ENCODE results near the gene VPS26C. TPM values are rescaled to one million over a fixed set of nuclear protein-coding genes. Genes with fewer than 3 reads are reported as not detected.
A peak's percentile ranks its signal among the peaks of the same experiment; 100 is the strongest.

VPS26C gene
- total RNA-seq, 1 experiment from 2014 or later: 47.4 TPM

DNA sequence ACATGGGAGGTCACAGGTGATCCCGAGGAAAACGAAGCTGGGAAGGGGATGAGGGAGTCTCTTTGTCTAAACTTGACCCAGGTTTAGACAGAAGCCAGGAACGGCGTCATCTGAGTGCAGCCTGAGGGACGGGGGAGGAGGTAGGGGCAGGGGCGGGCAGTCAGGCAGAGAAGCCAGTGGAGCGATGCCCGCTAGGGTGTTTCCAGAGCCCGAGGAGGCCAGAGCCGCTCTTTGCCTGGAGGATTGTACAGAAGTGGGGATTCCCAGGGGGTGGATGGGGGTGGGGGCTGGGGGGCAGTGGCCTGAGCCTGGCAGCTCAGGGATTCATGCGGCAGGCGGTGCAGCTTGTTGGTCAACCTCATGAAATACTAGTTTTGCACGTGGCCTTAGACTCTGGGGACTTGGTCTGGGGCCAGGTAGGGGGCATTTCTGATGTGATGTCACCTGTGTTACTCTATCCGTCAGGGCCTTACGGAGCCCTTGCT, 58.4 kb downstream of the VPS26C start:
- intact Hi-C loops (cut with micrococcal nuclease; ENCODE audit: unreplicated experiment) (no loop called here), in situ Hi-C loops (cut with HindIII; ENCODE audit: low pct_unique_long_range_greater_than_20kb, low sequenced_read_pairs) (no loop called here)
- Histone ChIP-seq H3K36me3 (ENCODE audit: control insufficient read depth, insufficient read depth, low read length) (no peaks in the 10 kb centered on the region), H3K4me3 (ENCODE audit: low read depth in 2 of 2, low read length in 2 of 2) (no peak overlapping the region), H3K9me3 (ENCODE audit: control insufficient read depth, insufficient read depth, low read depth, low read length) (no peaks in the 10 kb centered on the region), H3K27ac (ENCODE audit: low read length) (no peak overlapping the region), H3K4me1 (ENCODE audit: control insufficient read depth, insufficient read depth, low read length) (no peaks in the 10 kb centered on the region), H3K27me3 (ENCODE audit: control insufficient read depth, insufficient read depth, low read length) (no peaks in the 10 kb centered on the region)
- ChIA-PET CTCF (no interaction called here), POLR2A (no interaction called here)
- TF ChIP-seq, protein P1, sequence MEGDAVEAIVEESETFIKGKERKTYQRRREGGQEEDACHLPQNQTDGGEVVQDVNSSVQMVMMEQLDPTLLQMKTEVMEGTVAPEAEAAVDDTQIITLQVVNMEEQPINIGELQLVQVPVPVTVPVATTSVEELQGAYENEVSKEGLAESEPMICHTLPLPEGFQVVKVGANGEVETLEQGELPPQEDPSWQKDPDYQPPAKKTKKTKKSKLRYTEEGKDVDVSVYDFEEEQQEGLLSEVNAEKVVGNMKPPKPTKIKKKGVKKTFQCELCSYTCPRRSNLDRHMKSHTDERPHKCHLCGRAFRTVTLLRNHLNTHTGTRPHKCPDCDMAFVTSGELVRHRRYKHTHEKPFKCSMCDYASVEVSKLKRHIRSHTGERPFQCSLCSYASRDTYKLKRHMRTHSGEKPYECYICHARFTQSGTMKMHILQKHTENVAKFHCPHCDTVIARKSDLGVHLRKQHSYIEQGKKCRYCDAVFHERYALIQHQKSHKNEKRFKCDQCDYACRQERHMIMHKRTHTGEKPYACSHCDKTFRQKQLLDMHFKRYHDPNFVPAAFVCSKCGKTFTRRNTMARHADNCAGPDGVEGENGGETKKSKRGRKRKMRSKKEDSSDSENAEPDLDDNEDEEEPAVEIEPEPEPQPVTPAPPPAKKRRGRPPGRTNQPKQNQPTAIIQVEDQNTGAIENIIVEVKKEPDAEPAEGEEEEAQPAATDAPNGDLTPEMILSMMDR (IDR thresholded peaks at IDR 0.05): no peak
- TF ChIP-seq POLR2AphosphoS5 (IDR thresholded peaks at IDR 0.05; ENCODE audit: low read depth, low read length): no peak
- no peak for ATAC-seq
- DNase-seq (ENCODE audit: low read depth, low spot score): no peak
- no TSS peak for BruUV-seq (replicated peaks)

DNA sequence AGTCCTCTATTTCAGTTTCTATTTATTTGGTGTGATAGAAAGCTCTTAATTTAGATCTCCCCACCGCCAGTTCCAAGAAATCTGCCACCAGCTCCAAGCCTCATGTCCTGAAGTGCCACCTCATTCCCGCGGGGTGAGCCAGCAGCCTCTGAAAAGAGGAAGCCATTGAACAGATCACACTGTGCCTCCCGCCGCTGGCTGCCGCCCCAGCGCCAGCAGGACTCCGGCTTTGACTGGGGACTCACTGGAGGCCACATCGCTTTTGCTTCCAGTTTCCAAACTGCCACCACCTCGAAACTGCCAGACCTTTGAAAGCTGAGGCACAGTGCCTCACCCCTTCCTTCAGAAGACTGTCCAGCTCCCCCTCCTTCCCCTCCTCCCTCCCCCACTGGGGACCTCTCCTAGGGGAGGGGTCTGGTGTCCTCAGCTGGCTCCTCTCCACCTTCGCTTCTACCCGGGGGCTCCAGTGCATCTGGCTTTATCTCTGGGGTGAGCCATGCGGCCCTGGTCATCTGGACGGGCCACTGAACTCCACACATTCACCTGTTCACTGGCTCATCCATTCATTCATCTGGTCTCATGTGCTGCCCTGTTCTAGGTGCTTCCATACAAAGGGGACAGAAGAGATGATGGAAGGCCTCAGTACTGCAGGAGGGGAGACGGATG, 58.9 kb downstream of the VPS26C start:
- no peak for DNase-seq (ENCODE audit: low read depth, low spot score)

More for the DNA sequence above, 58.9 kb downstream of the VPS26C start:
- Histone ChIP-seq H3K27me3 (ENCODE audit: control insufficient read depth, insufficient read depth, low read length) (no peaks in the 10 kb centered on the region), H3K4me1 (ENCODE audit: control insufficient read depth, insufficient read depth, low read length) (no peaks in the 10 kb centered on the region), H3K9me3 (ENCODE audit: control insufficient read depth, insufficient read depth, low read depth, low read length) (no peaks in the 10 kb centered on the region), H3K4me3 (ENCODE audit: low read depth in 2 of 2, low read length in 2 of 2) (no peak overlapping the region), H3K36me3 (ENCODE audit: control insufficient read depth, insufficient read depth, low read length) (no peaks in the 10 kb centered on the region), H3K27ac (ENCODE audit: low read length) (no peak overlapping the region)
- POLR2A ChIA-PET: no interaction called here
- peak; percentile 53 for ATAC-seq
- BruUV-seq (replicated peaks): no TSS peak
- CTCF ChIA-PET: no interaction called here
- intact Hi-C loops (cut with micrococcal nuclease; ENCODE audit: unreplicated experiment) (no loop called here), in situ Hi-C loops (cut with HindIII; ENCODE audit: low pct_unique_long_range_greater_than_20kb, low sequenced_read_pairs) (no loop called here)
- TF ChIP-seq, protein P1 (IDR thresholded peaks at IDR 0.05): no peak
- TF ChIP-seq SIN3A (IDR thresholded peaks at IDR 0.05; ENCODE audit: borderline replicate concordance, insufficient read depth, low read depth, low read length) (no peak), TCF7L2 (IDR thresholded peaks at IDR 0.05; ENCODE audit: low read depth, low read length) (no peak), POLR2AphosphoS5 (IDR thresholded peaks at IDR 0.05; ENCODE audit: low read depth, low read length) (no peak)
- TF ChIP-seq, protein P2, sequence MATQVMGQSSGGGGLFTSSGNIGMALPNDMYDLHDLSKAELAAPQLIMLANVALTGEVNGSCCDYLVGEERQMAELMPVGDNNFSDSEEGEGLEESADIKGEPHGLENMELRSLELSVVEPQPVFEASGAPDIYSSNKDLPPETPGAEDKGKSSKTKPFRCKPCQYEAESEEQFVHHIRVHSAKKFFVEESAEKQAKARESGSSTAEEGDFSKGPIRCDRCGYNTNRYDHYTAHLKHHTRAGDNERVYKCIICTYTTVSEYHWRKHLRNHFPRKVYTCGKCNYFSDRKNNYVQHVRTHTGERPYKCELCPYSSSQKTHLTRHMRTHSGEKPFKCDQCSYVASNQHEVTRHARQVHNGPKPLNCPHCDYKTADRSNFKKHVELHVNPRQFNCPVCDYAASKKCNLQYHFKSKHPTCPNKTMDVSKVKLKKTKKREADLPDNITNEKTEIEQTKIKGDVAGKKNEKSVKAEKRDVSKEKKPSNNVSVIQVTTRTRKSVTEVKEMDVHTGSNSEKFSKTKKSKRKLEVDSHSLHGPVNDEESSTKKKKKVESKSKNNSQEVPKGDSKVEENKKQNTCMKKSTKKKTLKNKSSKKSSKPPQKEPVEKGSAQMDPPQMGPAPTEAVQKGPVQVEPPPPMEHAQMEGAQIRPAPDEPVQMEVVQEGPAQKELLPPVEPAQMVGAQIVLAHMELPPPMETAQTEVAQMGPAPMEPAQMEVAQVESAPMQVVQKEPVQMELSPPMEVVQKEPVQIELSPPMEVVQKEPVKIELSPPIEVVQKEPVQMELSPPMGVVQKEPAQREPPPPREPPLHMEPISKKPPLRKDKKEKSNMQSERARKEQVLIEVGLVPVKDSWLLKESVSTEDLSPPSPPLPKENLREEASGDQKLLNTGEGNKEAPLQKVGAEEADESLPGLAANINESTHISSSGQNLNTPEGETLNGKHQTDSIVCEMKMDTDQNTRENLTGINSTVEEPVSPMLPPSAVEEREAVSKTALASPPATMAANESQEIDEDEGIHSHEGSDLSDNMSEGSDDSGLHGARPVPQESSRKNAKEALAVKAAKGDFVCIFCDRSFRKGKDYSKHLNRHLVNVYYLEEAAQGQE (IDR thresholded peaks at IDR 0.05; ENCODE audit: insufficient read depth in 1 of 2, low read depth in 2 of 2, low read length in 1 of 2): no peak

Measured in Panc1 (cell line).